ENCODE measurements around the gene TATDN3.

The TATDN3 gene

DNA sequence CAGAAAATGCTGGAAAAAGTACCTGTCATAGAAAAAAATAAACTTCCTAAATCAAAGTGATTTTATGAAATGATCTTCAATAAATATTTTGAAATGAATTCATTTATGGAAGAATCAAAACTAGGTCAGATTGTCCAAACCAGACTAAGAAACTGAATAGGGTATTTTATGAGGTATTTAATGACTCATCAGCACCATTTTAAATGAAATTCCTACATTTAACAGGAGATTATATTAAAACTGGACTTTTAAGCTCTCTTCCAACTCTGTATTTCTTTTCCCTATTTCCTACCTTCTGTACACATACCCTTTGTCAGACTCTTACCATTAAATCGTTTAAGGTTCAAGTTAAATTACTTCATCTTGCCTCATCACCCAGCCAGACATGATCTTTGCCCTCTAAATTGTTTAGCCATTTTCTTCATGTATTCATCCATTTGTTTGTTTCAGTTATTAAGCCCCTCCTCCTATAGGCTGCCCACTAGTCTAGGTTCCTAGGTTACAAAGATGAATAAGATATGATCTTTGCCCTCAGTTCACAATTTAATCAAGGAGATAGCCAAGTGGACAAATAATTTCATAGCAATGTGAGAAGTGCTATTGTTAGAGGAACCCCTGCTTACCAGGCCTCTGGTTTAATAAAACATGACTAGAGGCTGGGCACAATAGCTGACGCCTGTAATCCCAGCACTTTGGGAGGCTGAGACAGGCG lies 25.0 kb downstream of the TATDN3 start:
- no peak for DNase-seq (ENCODE audit: low read depth)

DNA sequence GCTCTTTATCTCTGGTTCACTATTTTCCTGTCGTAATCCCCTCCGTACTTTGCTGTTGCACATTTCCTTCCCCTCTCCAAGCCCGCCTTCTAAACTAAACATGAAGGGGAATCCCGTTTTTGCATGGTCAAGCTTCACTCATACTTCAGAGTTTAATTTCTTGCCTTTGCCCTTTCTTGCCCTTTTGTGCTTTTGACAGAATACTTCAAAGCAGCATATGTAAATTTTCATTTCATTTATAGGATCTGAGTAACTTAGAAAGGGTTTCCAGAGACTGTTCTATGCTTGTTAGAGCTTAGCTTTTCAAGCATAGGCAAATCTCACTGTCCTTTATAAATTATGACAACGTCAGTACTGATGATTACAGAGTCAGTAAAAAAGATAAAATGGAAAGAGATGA lies 28.0 kb downstream of the TATDN3 start:
- no peak overlapping the region for H3K4me3 ChIP-seq (ENCODE audit: low read length)
- no peak for DNase-seq (ENCODE audit: low read depth)
- TF ChIP-seq, protein P1, sequence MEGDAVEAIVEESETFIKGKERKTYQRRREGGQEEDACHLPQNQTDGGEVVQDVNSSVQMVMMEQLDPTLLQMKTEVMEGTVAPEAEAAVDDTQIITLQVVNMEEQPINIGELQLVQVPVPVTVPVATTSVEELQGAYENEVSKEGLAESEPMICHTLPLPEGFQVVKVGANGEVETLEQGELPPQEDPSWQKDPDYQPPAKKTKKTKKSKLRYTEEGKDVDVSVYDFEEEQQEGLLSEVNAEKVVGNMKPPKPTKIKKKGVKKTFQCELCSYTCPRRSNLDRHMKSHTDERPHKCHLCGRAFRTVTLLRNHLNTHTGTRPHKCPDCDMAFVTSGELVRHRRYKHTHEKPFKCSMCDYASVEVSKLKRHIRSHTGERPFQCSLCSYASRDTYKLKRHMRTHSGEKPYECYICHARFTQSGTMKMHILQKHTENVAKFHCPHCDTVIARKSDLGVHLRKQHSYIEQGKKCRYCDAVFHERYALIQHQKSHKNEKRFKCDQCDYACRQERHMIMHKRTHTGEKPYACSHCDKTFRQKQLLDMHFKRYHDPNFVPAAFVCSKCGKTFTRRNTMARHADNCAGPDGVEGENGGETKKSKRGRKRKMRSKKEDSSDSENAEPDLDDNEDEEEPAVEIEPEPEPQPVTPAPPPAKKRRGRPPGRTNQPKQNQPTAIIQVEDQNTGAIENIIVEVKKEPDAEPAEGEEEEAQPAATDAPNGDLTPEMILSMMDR (conservative IDR thresholded peaks at IDR 0.05; ENCODE audit: low read length), result no peak

More for the DNA sequence above, 25.0 kb downstream of the TATDN3 start:
- TF ChIP-seq, protein P1 (conservative IDR thresholded peaks at IDR 0.05; ENCODE audit: low read length), result no peak
- no peak overlapping the region for H3K4me3 ChIP-seq (ENCODE audit: low read length)

DNA sequence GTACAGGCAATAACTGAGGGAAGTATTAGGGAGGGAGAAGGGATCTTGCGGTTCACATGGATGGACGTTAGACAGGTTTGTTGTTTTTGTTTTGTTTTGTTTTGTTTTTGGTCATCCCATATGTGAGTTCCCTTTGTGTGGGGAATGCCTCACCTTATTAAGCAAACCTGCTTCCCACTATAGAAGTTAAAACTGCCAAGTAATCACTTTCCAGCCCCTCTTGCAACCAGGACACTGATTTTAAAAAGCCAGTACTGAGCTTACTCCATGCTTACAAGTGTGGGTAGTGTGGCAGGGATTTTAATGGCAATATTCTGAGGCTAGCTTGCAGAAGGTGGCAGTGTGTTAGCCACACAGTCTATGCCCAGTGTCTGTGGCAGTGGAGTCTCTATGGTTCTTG lies 29.3 kb downstream of the TATDN3 start:
- no peak overlapping the region for H3K4me3 ChIP-seq (ENCODE audit: low read length)
- DNase-seq (ENCODE audit: low read depth), result no peak
- TF ChIP-seq, protein P1 (conservative IDR thresholded peaks at IDR 0.05; ENCODE audit: low read length), result no peak

DNA sequence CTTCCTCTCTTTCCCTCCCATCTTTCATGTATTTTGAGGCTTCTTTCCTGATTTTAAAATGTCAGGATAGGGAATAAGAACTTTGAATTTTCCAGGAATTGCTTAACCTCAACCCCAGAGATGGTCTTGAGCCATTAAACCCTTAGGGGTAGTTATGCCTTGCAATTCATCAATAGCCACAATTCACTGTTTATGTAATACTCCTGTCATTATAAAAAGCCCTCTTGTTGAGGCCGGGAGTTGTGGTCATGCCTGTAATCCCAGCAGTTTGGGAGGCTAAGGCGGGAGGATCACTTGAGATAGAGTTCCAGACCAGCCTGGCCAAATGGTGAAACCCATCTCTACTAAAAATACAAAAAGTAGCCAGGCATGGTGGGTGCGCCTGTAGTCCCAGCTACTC lies 31.3 kb downstream of the TATDN3 start:
- DNase-seq (ENCODE audit: low read depth), result no peak
- H3K4me3 ChIP-seq (ENCODE audit: low read length), result no peak overlapping the region
- TF ChIP-seq, protein P1 (conservative IDR thresholded peaks at IDR 0.05; ENCODE audit: low read length), result no peak

DNA sequence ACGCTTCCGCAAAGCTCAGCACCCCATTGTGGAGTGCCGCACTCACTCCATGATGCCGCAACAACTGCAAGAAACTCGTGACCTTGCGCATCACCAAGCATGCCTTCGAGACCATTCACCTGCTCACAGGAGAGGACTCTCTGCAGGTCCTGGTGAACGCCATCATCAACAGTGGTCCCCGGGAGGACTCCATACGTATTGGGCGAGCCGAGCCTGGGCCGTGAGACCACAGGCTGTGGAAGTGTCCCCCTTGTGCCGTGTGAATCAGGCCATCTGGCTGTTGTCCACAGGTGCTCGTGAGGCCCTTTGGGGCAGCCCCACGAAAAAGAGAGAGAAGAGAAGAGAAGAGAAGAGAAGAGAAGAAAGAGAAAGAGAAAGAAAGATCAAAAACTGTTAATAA lies 32.5 kb downstream of the TATDN3 start:
- no peak overlapping the region for H3K4me3 ChIP-seq (ENCODE audit: low read length)
- DNase-seq (ENCODE audit: low read depth), result no peak
- TF ChIP-seq, protein P1 (conservative IDR thresholded peaks at IDR 0.05; ENCODE audit: low read length), result no peak

DNA sequence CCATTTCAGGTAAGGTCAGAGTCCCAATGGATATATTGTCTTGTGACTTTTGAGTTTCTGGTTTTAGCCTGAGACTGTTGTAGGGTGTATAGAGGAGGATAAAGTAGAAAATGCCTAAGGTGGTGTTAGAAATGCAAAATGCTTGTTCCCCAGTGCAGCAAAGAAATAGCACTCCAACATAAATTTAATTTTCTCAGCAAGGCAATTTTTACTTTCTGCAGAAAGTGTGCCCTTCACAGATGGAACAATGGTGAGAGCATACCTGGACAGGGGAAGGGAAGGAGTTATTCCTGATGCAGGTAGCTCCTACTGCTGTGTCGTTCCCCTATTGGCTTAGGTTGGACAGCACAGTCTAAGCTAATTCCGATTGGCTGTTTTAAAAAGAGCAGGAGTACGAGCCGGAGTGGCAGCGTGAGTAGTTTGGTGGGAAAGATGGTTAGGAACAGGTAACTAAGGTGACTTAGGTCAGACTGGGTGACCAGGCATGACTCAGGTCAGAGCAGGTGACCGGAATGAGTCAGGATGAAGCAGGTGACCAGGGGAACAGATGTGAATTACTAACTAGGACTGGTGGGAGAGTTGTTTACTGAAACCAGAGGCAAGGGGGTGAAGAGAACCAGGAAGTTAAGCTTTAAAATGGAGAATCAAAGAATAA lies 34.2 kb downstream of the TATDN3 start:
- no peak for DNase-seq (ENCODE audit: low read depth)
- H3K4me3 ChIP-seq (ENCODE audit: low read length), result no peak overlapping the region
- TF ChIP-seq, protein P1 (conservative IDR thresholded peaks at IDR 0.05; ENCODE audit: low read length), result no peak

Measured in AG10803 (cell line).